ENCODE data around the gene TSPEAR.

TSPEAR gene

DNA sequence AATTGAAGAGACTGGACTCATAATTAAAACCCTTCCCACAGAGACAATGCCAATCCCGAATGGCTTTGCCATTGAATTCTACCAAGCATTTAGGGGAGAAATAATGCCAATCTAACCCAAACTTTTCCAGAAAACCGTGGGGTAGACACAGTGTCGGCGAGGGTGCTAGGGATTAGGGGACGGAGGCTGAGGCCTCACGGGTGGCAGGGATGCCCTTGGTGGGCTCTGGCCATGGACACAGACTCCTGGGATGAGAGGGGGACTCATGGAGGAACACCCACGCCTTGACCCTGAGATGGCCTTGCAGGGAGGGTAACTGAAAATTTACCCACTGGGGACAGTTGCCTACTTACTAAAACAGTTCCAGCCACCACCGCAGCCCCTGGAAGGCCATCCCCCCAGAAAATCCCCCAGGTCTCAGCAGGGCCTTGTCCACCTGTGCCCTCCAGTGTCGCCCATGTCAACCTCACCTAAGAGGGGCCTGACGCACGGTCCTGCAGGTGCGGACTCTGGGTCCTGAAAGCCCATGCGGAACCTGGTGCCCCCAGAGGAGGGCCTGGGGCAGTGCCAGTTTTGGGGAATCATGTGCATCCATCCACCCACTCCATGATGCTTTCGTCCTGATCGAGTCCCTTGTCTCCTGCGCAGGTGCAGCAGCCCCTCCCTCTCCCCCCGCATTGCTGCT, 132.9 kb downstream of the TSPEAR start:
- H3K9me3 ChIP-seq (ENCODE audit: control insufficient read depth, insufficient read depth, low read length) = peaks cover 13% of the 10 kb centered on the region; the same call in 1 of the 2 replicates
- H3K4me2 ChIP-seq (ENCODE audit: low read length) = no peak overlapping the region

GRCh38 chr21:44576025-44576420, 135.3 kb downstream of the TSPEAR start:
- Histone ChIP-seq H3K9me2 (replicated peaks; ENCODE audit: control insufficient read depth, low read length) (no peaks in the 10 kb centered on the region), H3K27ac (ENCODE audit: low read depth, low read length) (no peak overlapping the region), H3K36me3 (ENCODE audit: control insufficient read depth, low read length) (no peaks in the 10 kb centered on the region), H3K4me2 (ENCODE audit: low read length) (no peak overlapping the region), H3K4me3 (ENCODE audit: low read length) (no peak overlapping the region), H3K9me3 (ENCODE audit: control insufficient read depth, insufficient read depth, low read length) (0 out of 2 replicates have a peak, but pooled peaks cover 3% of the 10 kb centered on the region), H3K79me2 (ENCODE audit: control insufficient read depth, low read length) (no peaks in the 10 kb centered on the region), H3K27me3 (ENCODE audit: control insufficient read depth, low read length) (no peaks in the 10 kb centered on the region), H3F3A (ENCODE audit: control insufficient read depth, insufficient read depth) (no peaks in the 10 kb centered on the region), H3K4me1 (ENCODE audit: control insufficient read depth, low read length) (no peaks in the 10 kb centered on the region), H4K20me1 (ENCODE audit: control insufficient read depth, insufficient read depth, low read depth, low read length) (no peaks in the 10 kb centered on the region)
- TF ChIP-seq CTCF (IDR thresholded peaks at IDR 0.05; ENCODE audit: low read depth, low read length, poor library complexity, severe bottlenecking) (no peak), EZH2phosphoT487 (IDR thresholded peaks at IDR 0.05; ENCODE audit: borderline replicate concordance, low read length) (no peak)

More for the DNA sequence above, 132.9 kb downstream of the TSPEAR start:
- Histone ChIP-seq H3K4me1 (ENCODE audit: control insufficient read depth, low read length) (no peaks in the 10 kb centered on the region), H3K79me2 (ENCODE audit: control insufficient read depth, low read length) (no peaks in the 10 kb centered on the region), H3K36me3 (ENCODE audit: control insufficient read depth, low read length) (no peaks in the 10 kb centered on the region), H3K4me3 (ENCODE audit: low read length) (no peak overlapping the region), H3K27me3 (ENCODE audit: control insufficient read depth, low read length) (no peaks in the 10 kb centered on the region), H3K27ac (ENCODE audit: low read depth, low read length) (no peak overlapping the region), H4K20me1 (ENCODE audit: control insufficient read depth, insufficient read depth, low read depth, low read length) (no peaks in the 10 kb centered on the region), H3K9me2 (replicated peaks; ENCODE audit: control insufficient read depth, low read length) (no peaks in the 10 kb centered on the region), H3F3A (ENCODE audit: control insufficient read depth, insufficient read depth) (no peaks in the 10 kb centered on the region)
- TF ChIP-seq EZH2phosphoT487 (IDR thresholded peaks at IDR 0.05; ENCODE audit: borderline replicate concordance, low read length) = no peak

- Histone ChIP-seq H3K9me3 (ENCODE audit: control insufficient read depth, insufficient read depth, low read length) (0 out of 2 replicates have a peak, but pooled peaks cover 3% of the 10 kb centered on the region), H3K4me1 (ENCODE audit: control insufficient read depth, low read length) (no peaks in the 10 kb centered on the region), H3K79me2 (ENCODE audit: control insufficient read depth, low read length) (no peaks in the 10 kb centered on the region), H3K4me3 (ENCODE audit: low read length) (no peak overlapping the region), H3K9me2 (replicated peaks; ENCODE audit: control insufficient read depth, low read length) (no peaks in the 10 kb centered on the region), H3K4me2 (ENCODE audit: low read length) (no peak overlapping the region), H3K27me3 (ENCODE audit: control insufficient read depth, low read length) (no peaks in the 10 kb centered on the region), H3K27ac (ENCODE audit: low read depth, low read length) (no peak overlapping the region), H4K20me1 (ENCODE audit: control insufficient read depth, insufficient read depth, low read depth, low read length) (no peaks in the 10 kb centered on the region), H3F3A (ENCODE audit: control insufficient read depth, insufficient read depth) (no peaks in the 10 kb centered on the region), H3K36me3 (ENCODE audit: control insufficient read depth, low read length) (no peaks in the 10 kb centered on the region)
- no peak for TF ChIP-seq EZH2phosphoT487 (IDR thresholded peaks at IDR 0.05; ENCODE audit: borderline replicate concordance, low read length)
- TF ChIP-seq CTCF (IDR thresholded peaks at IDR 0.05; ENCODE audit: low read depth, low read length, poor library complexity, severe bottlenecking) = no peak
Observed at GRCh38 chr21:44575307-44576024, 135.9 kb downstream of the TSPEAR start.

Data from DOHH2 (cell line).